Measurements from ENCODE around the gene OR1K1. TPM values are rescaled to one million over a fixed set of nuclear protein-coding genes. Genes with fewer than 3 reads are reported as not detected.
A peak's percentile ranks its signal among the peaks of the same experiment; 100 is the strongest.
"Not testable (repeated sequence)": the region's sequence is repeated elsewhere in the genome, so short reads cannot be mapped to it uniquely, and the experiment has no call there.

Gene OR1K1
- polyA plus RNA-seq, 2 of the 4 experiments (the other 2 are of a cell fraction), result not detected

DNA sequence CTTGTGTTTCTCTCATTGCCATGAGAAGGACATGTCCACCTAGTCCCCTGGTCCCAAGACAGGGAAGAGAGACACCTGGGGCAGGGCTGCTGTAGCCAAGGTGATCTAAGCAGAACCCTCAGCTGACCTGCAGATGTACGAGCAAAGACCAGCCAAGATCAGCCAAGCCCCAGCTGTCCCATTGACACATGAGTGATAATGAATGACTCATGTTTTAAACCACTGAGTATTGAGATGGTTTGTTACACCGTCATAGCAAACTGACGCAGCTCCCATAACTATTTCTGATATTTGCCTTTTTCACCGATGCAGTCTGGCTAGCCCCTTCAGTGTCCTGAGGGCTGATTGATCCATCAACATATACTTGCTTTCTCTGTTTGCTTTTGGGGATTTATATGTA is 6.7 kb downstream of the OR1K1 start:
- no peak for FAIRE-seq
- Histone ChIP-seq H3K4me1 (no peaks in the 10 kb centered on the region), H3K9me3 (0 out of 3 replicates have a peak, but pooled peaks cover 5% of the 10 kb centered on the region), H3K27ac (no peak overlapping the region), H3K4me3 (no peak overlapping the region), H3K4me2 (no peak overlapping the region)
- ATAC-seq, result no peak
- no peak for DNase-seq (ENCODE audit: low read depth in 1 of 2, low spot score in 1 of 2)
- 76% methylated on average over 4 of the region's 4 CpGs for WGBS (ENCODE audit: missing lambda C conversion rate)
- TF ChIP-seq JUN (IDR thresholded peaks at IDR 0.05) (no peak), FOSL2 (IDR thresholded peaks at IDR 0.05) (no peak), FOSL2 (CRISPR knock-in tag; IDR thresholded peaks at IDR 0.05) (peak; percentile 36; the same call in 1 of the 2 replicates), HOXB13 (CRISPR knock-in tag; IDR thresholded peaks at IDR 0.05; ENCODE audit: low read depth) (no peak), ZC3H11A (IDR thresholded peaks at IDR 0.05) (no peak)
- TF ChIP-seq, protein P1, sequence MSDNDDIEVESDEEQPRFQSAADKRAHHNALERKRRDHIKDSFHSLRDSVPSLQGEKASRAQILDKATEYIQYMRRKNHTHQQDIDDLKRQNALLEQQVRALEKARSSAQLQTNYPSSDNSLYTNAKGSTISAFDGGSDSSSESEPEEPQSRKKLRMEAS (IDR thresholded peaks at IDR 0.05), result no peak
- POLR2A ChIA-PET, result no interaction called here
- CTCF ChIA-PET, result interaction anchor here (0.9 to 9.8 kb wide), 4 partner anchors 10 to 708 kb away, joined by 3 to 108 read pairs (median 29); no protein-coding TSS in a partner anchor

DNA sequence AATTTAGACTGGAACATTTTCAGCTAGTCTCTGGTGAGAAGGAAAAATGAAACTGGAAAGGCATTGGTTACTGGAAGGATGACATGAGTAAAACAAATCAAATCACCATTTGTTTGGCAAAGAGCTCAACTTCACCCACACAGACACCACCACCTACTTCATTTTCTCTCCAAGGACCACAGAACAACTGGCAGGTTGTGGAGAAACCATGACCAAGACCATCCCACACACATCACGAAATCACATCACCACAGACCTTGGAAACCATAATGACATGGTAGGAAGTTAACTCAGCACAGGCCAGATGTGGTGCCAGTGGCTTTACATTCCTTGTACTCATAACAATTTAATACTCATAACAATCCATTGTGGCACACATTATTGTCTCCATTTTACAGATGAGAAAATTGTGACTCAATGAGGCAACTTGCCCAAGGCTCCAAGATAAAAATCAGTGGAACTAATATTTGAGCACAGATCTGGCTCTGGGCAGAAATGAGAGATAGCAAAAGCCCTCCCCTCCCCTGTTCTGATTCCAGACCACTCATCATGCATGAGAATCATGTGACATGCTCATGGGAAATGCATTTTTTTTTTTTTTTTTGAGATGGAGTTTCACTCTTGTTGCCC is 7.5 kb downstream of the OR1K1 start:
- Histone ChIP-seq H3K4me1 (no peaks in the 10 kb centered on the region), H3K4me2 (no peak overlapping the region), H3K27ac (no peak overlapping the region), H3K9me3 (0 out of 3 replicates have a peak, but pooled peaks cover 5% of the 10 kb centered on the region), H3K4me3 (no peak overlapping the region)
- WGBS (ENCODE audit: missing lambda C conversion rate), result 18% methylated on average over 1 of the region's 1 CpG
- no peak for DNase-seq (ENCODE audit: low read depth in 1 of 2, low spot score in 1 of 2)
- TF ChIP-seq HOXB13 (CRISPR knock-in tag; IDR thresholded peaks at IDR 0.05; ENCODE audit: low read depth) (no peak), EHF (CRISPR knock-in tag; IDR thresholded peaks at IDR 0.05) (no peak), NFE2L2 (conservative IDR thresholded peaks at IDR 0.05; ENCODE audit: low read length) (no peak), SMC3 (IDR thresholded peaks at IDR 0.05) (no peak), MYC (IDR thresholded peaks at IDR 0.05; ENCODE audit: borderline replicate concordance, low read length) (no peak), GATA3 (IDR thresholded peaks at IDR 0.05; ENCODE audit: borderline replicate concordance) (no peak), RCOR1 (IDR thresholded peaks at IDR 0.05; ENCODE audit: low read depth, low read length) (no peak), RNF2 (IDR thresholded peaks at IDR 0.05; ENCODE audit: borderline replicate concordance, low read depth) (no peak), JUNB (IDR thresholded peaks at IDR 0.05) (no peak), CHD2 (IDR thresholded peaks at IDR 0.05; ENCODE audit: low read length, partially characterized antibody) (no peak), ZNF302 (CRISPR knock-in tag; IDR thresholded peaks at IDR 0.05) (no peak), RARB (CRISPR knock-in tag; IDR thresholded peaks at IDR 0.05) (no peak), HEYL (CRISPR knock-in tag; IDR thresholded peaks at IDR 0.05) (no peak)
- TF ChIP-seq, protein P2, sequence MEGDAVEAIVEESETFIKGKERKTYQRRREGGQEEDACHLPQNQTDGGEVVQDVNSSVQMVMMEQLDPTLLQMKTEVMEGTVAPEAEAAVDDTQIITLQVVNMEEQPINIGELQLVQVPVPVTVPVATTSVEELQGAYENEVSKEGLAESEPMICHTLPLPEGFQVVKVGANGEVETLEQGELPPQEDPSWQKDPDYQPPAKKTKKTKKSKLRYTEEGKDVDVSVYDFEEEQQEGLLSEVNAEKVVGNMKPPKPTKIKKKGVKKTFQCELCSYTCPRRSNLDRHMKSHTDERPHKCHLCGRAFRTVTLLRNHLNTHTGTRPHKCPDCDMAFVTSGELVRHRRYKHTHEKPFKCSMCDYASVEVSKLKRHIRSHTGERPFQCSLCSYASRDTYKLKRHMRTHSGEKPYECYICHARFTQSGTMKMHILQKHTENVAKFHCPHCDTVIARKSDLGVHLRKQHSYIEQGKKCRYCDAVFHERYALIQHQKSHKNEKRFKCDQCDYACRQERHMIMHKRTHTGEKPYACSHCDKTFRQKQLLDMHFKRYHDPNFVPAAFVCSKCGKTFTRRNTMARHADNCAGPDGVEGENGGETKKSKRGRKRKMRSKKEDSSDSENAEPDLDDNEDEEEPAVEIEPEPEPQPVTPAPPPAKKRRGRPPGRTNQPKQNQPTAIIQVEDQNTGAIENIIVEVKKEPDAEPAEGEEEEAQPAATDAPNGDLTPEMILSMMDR (IDR thresholded peaks at IDR 0.05), result no peak
- TF ChIP-seq, protein P3, sequence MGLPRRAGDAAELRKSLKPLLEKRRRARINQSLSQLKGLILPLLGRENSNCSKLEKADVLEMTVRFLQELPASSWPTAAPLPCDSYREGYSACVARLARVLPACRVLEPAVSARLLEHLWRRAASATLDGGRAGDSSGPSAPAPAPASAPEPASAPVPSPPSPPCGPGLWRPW (IDR thresholded peaks at IDR 0.05), result no peak
- CTCF ChIA-PET, result interaction anchor here (0.7 to 9.8 kb wide), 8 partner anchors 9 to 709 kb away, joined by 3 to 108 read pairs (median 7); no protein-coding TSS in a partner anchor
- no peak for ATAC-seq
- POLR2A ChIA-PET, result no interaction called here
- no peak for FAIRE-seq

DNA sequence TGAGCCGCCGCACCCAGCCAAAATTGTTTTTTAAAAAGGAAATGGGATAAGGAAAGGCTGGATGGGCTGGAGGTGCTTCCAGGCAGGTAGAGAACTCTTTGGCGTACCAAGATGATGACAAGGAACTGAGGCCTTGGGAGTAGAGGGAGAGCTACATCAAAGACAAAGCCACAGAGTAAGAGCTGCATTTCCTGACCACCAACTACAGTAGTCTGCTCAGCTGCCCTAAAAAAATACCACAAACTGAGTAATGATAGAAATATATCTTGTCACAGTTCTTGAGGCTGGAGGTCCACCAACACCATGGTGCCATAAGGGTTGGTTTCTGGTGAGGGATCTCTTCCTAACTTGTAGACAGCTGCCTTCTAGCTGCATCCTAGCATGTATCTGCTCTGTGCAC is 8.2 kb downstream of the OR1K1 start:
- Histone ChIP-seq H3K4me1 (no peaks in the 10 kb centered on the region), H3K27ac (no peak overlapping the region), H3K4me3 (no peak overlapping the region), H3K4me2 (no peak overlapping the region), H3K9me3 (0 out of 3 replicates have a peak, but pooled peaks cover 5% of the 10 kb centered on the region)
- TF ChIP-seq HOXB5 (CRISPR knock-in tag; IDR thresholded peaks at IDR 0.05) (no peak), BHLHE40 (IDR thresholded peaks at IDR 0.05; ENCODE audit: low read depth, low read length) (no peak), HOXB13 (CRISPR knock-in tag; IDR thresholded peaks at IDR 0.05; ENCODE audit: low read depth) (no peak), ZFP36 (IDR thresholded peaks at IDR 0.05; ENCODE audit: borderline replicate concordance, partially characterized antibody) (no peak), KDM1A (IDR thresholded peaks at IDR 0.05; ENCODE audit: low read depth) (no peak), POLR2AphosphoS2 (conservative IDR thresholded peaks at IDR 0.05; ENCODE audit: low read length) (no peak), JUNB (IDR thresholded peaks at IDR 0.05) (no peak), EHF (CRISPR knock-in tag; IDR thresholded peaks at IDR 0.05) (no peak), ESRRA (IDR thresholded peaks at IDR 0.05; ENCODE audit: borderline replicate concordance, low read length) (no peak)
- TF ChIP-seq, protein P3 (IDR thresholded peaks at IDR 0.05), result no peak
- CTCF ChIA-PET, result interaction anchor here (0.7 to 9.8 kb wide), 13 partner anchors 8 to 1262 kb away, joined by 3 to 108 read pairs (median 8); no protein-coding TSS in a partner anchor
- ATAC-seq (no peak), FAIRE-seq (no peak), DNase-seq (ENCODE audit: low read depth in 1 of 2, low spot score in 1 of 2) (no peak)
- POLR2A ChIA-PET, result no interaction called here
- 93% methylated on average over 3 of the region's 3 CpGs for WGBS (ENCODE audit: missing lambda C conversion rate)

DNA sequence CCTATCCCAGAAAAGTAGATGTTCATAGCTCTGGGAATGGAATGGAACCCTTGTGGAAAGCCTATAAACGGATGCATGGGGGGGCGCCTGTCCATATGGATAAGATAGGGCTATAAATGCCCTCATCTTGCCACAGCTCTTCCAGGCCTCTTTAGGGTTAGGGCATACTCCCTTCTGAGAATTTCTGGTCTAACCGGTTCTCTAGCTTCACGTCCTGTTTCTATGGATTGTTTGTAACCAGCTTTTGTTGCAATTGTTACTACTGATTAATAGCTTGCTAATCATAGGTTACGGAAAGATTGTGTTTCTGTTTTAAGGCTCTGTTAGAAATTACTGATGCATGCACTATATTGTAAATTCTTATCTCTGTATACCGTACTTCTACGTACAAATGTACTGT is 9.3 kb downstream of the OR1K1 start:
- CTCF ChIA-PET, result interaction anchor here (0.8 to 9.8 kb wide), 17 partner anchors 8 to 1263 kb away, joined by 3 to 108 read pairs (median 4); no protein-coding TSS in a partner anchor
- DNase-seq (ENCODE audit: low read depth in 1 of 2, low spot score in 1 of 2); H3K27ac ChIP-seq; H3K9me3 ChIP-seq; POLR2A ChIA-PET; H3K4me2 ChIP-seq; FAIRE-seq; ATAC-seq; H3K4me1 ChIP-seq; H3K4me3 ChIP-seq: not testable (repeated sequence)
- 55% methylated on average over 7 of the region's 7 CpGs for whole genome bisulfite sequencing (ENCODE audit: missing lambda C conversion rate)

All from A549 (cell line).